WI38 (cell line): ENCODE measurements around the gene PLCB2.
A peak's percentile ranks its signal among the peaks of the same experiment; 100 is the strongest.

ENCODE experiments used
- H3K4me3 ChIP-seq: 2 replicates; pipeline ENCODE4 v1.5.1; 2011; ENCODE audit warnings: low read depth, mild to moderate bottlenecking, control low read depth, low read length
- CTCF ChIP-seq: IDR thresholded peaks from 2 replicates; pipeline ENCODE4 v1.5.1; 2012; ENCODE audit warnings: low read depth, mild to moderate bottlenecking, control low read depth, low read length

Gene PLCB2

GRCh38 chr15:40339621-40339945, 31.8 kb upstream of the PLCB2 start:
- TF ChIP-seq CTCF = no peak
- H3K4me3 ChIP-seq = peak overlapping the region; percentile 64

GRCh38 chr15:40338921-40339620, 31.3 kb upstream of the PLCB2 start:
- H3K4me3 ChIP-seq = peak overlapping the region; percentile 64
- no peak for TF ChIP-seq CTCF

GRCh38 chr15:40338041-40338657, 30.4 kb upstream of the PLCB2 start:
- TF ChIP-seq CTCF = peak; percentile 75
- H3K4me3 ChIP-seq = peak overlapping the region; percentile 64

GRCh38 chr15:40337597-40337996, 29.9 kb upstream of the PLCB2 start:
- H3K4me3 ChIP-seq = peak overlapping the region; percentile 3; the same call in 1 of the 2 replicates
- TF ChIP-seq CTCF = no peak

GRCh38 chr15:40336744-40337122, 29.0 kb upstream of the PLCB2 start:
- no peak overlapping the region for H3K4me3 ChIP-seq
- TF ChIP-seq CTCF = no peak

GRCh38 chr15:40335938-40336743, 28.4 kb upstream of the PLCB2 start:
- no peak for TF ChIP-seq CTCF
- no peak overlapping the region for H3K4me3 ChIP-seq
